Effector CD8-positive, alpha-beta T cell (primary cell): Measurements from ENCODE around the gene CPTP.

Experiments used
- DNase-seq: peaks from one replicate; lab custom pipeline; 2025; lab: John Stamatoyannopoulos, UW

Gene CPTP

GRCh38 chr1:1319646-1319941, 5.0 kb upstream of the CPTP start:
- DNase-seq, result no peak

GRCh38 chr1:1320666-1321448, 3.7 kb upstream of the CPTP start:
- no peak for DNase-seq

GRCh38 chr1:1321477-1321876, 3.1 kb upstream of the CPTP start:
- no peak for DNase-seq

GRCh38 chr1:1322418-1322817, 2.2 kb upstream of the CPTP start:
- DNase-seq, result no peak

- DNase-seq, result no peak
These were observed 1.6 kb upstream of the CPTP start for GRCh38 chr1:1322952-1323351.

GRCh38 chr1:1324084-1324523, 498 bp upstream of the CPTP start:
- DNase-seq, result no peak

- DNase-seq, result no peak
These were observed 879 bp downstream of the CPTP start for GRCh38 chr1:1325288-1326074.

GRCh38 chr1:1326075-1326605, 1.5 kb downstream of the CPTP start:
- no peak for DNase-seq

- no peak for DNase-seq
These were observed 2.7 kb downstream of the CPTP start for GRCh38 chr1:1327291-1327690.

GRCh38 chr1:1328254-1328653, 3.7 kb downstream of the CPTP start:
- DNase-seq, result no peak

- DNase-seq, result no peak
These were observed 5.0 kb downstream of the CPTP start for GRCh38 chr1:1329304-1330210.

GRCh38 chr1:1330366-1331067, 5.9 kb downstream of the CPTP start:
- DNase-seq, result no peak

GRCh38 chr1:1331068-1331965, 6.7 kb downstream of the CPTP start, which contains the start of gene TAS1R3:
TAS1R3 (plus strand) TSS chr1:1331280; CDS start chr1:1331346, 66 bp downstream.
- DNase-seq, result no peak

GRCh38 chr1:1332031-1332755, 7.6 kb downstream of the CPTP start:
- DNase-seq, result no peak

GRCh38 chr1:1332774-1333480, 8.3 kb downstream of the CPTP start:
- DNase-seq, result no peak

- no peak for DNase-seq
These were observed 9.1 kb downstream of the CPTP start for GRCh38 chr1:1333551-1334241.

- no peak for DNase-seq
These were observed 10.2 kb downstream of the CPTP start for GRCh38 chr1:1334835-1335234.

- DNase-seq, result no peak
These were observed 10.7 kb downstream of the CPTP start for GRCh38 chr1:1335283-1335682.
